Measurements from ENCODE around the gene GOLGB1.
"Not testable (repeated sequence)": the region's sequence is repeated elsewhere in the genome, so short reads cannot be mapped to it uniquely, and the experiment has no call there.

DNA sequence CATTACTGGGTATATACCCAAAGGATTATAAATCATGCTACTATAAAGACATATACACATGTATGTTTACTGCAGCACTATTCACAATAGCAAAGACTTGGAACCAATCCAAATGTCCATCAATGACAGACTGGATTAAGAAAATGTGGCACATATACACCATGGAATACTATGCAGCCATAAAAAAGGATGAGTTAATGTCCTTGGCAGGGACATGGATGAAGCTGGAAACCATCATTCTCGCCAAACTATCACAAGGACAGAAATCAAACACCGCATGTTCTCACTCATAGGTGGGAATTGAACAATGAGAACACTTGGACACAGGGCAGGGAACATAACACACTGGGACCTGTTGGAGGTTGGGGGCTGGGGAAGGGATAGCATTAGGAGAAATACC is 6.4 kb downstream of the GOLGB1 start:
- TF ChIP-seq, protein P1, sequence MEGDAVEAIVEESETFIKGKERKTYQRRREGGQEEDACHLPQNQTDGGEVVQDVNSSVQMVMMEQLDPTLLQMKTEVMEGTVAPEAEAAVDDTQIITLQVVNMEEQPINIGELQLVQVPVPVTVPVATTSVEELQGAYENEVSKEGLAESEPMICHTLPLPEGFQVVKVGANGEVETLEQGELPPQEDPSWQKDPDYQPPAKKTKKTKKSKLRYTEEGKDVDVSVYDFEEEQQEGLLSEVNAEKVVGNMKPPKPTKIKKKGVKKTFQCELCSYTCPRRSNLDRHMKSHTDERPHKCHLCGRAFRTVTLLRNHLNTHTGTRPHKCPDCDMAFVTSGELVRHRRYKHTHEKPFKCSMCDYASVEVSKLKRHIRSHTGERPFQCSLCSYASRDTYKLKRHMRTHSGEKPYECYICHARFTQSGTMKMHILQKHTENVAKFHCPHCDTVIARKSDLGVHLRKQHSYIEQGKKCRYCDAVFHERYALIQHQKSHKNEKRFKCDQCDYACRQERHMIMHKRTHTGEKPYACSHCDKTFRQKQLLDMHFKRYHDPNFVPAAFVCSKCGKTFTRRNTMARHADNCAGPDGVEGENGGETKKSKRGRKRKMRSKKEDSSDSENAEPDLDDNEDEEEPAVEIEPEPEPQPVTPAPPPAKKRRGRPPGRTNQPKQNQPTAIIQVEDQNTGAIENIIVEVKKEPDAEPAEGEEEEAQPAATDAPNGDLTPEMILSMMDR (IDR thresholded peaks at IDR 0.05; ENCODE audit: poor library complexity, severe bottlenecking), result not testable (repeated sequence)
- not testable (repeated sequence) for TF ChIP-seq TAF1 (IDR thresholded peaks at IDR 0.05; ENCODE audit: low read depth); RAD21 (conservative IDR thresholded peaks at IDR 0.05); EZH2 (IDR thresholded peaks at IDR 0.05; ENCODE audit: borderline replicate concordance, insufficient read depth, low read length, poor library complexity, severe bottlenecking); POLR2AphosphoS5 (IDR thresholded peaks at IDR 0.05)
